HCT116 (cell line): Measurements from ENCODE around the gene DCDC2.

ENCODE experiments used
- ATF3 ChIP-seq: IDR thresholded peaks from 2 replicates; pipeline ENCODE4 v1.6.1; 2012
- CTCF ChIP-seq, 3 experiments: fragments of 200-600 bp in 1 of 3; sonication (generic) in 1 of 3; IDR thresholded peaks in 2 of 3; conservative IDR thresholded peaks in 1 of 3; 2 replicates each; pipeline ENCODE4 v1.5.1; 2012 to 2017; ENCODE audit warnings: low read depth in 2 of 3, low read length in 2 of 3, antibody characterized with exemption in 1 of 3, borderline replicate concordance in 1 of 3, control low read depth in 1 of 3, mild to moderate bottlenecking in 1 of 3, mixed read lengths in 1 of 3, mixed run types in 1 of 3, moderate library complexity in 1 of 3; ENCODE audit not compliant: insufficient read depth in 1 of 3
- ELF1 ChIP-seq: IDR thresholded peaks from 2 replicates; pipeline ENCODE4 v1.6.1; 2012; ENCODE audit warnings: low read depth, borderline replicate concordance
- POLR2A ChIP-seq: IDR thresholded peaks from 2 replicates; pipeline ENCODE4 v1.7.0; 2011; ENCODE audit warnings: borderline replicate concordance; ENCODE audit not compliant: insufficient read depth, insufficient read length; ENCODE audit errors: extremely low read depth
- SRF ChIP-seq: IDR thresholded peaks from 2 replicates; pipeline ENCODE4 v1.6.1; 2012; ENCODE audit warnings: low read depth
- TF ChIP-seq, protein P1 (sequence below): IDR thresholded peaks from 2 replicates; pipeline ENCODE4 v1.6.1; 2012

- TF ChIP-seq SRF = no peak
- TF ChIP-seq, protein P1, sequence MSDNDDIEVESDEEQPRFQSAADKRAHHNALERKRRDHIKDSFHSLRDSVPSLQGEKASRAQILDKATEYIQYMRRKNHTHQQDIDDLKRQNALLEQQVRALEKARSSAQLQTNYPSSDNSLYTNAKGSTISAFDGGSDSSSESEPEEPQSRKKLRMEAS = no peak
- no peak for TF ChIP-seq ELF1
- no peak for TF ChIP-seq CTCF (IDR thresholded peaks at IDR 0.05 in 2 of 3, conservative IDR thresholded peaks at IDR 0.05 in 1 of 3; ENCODE audit: borderline replicate concordance in 1 of 3, insufficient read depth in 1 of 3, low read depth in 2 of 3, low read length in 2 of 3)
- no peak for TF ChIP-seq POLR2A
- TF ChIP-seq ATF3 = no peak
Measured at GRCh38 chr6:24146871-24147270, 211.0 kb downstream of the DCDC2 start.
